GM12874 (cell line): ENCODE measurements around the gene NUDT21.

Experiments
- TF ChIP-seq, protein P1 (sequence below): IDR thresholded peaks from 2 replicates; pipeline ENCODE4 v1.5.1; 2011; ENCODE audit warnings: low read depth, mild to moderate bottlenecking, control low read depth, low read length, moderate library complexity; ENCODE audit not compliant: insufficient read depth

Gene NUDT21

DNA sequence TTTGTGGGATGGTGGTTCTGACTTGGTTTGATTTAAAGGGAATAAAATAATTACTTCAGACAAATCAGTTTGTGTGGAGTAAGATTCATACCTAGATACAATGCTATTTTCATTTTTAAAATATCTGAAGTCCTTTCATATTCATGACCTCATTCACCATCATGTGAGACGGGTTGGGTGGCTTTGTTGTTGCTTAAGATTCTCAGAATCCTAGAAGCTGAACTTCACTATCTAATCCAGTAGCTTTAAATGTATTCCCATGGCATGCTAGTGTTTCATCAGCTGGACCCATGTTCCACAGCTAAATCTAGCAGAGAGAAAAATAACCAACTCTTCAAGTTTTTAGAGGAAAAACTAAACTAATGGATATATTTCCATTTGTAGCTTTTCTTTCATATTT, 23.0 kb downstream of the NUDT21 start:
- TF ChIP-seq, protein P1, sequence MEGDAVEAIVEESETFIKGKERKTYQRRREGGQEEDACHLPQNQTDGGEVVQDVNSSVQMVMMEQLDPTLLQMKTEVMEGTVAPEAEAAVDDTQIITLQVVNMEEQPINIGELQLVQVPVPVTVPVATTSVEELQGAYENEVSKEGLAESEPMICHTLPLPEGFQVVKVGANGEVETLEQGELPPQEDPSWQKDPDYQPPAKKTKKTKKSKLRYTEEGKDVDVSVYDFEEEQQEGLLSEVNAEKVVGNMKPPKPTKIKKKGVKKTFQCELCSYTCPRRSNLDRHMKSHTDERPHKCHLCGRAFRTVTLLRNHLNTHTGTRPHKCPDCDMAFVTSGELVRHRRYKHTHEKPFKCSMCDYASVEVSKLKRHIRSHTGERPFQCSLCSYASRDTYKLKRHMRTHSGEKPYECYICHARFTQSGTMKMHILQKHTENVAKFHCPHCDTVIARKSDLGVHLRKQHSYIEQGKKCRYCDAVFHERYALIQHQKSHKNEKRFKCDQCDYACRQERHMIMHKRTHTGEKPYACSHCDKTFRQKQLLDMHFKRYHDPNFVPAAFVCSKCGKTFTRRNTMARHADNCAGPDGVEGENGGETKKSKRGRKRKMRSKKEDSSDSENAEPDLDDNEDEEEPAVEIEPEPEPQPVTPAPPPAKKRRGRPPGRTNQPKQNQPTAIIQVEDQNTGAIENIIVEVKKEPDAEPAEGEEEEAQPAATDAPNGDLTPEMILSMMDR, result no peak

DNA sequence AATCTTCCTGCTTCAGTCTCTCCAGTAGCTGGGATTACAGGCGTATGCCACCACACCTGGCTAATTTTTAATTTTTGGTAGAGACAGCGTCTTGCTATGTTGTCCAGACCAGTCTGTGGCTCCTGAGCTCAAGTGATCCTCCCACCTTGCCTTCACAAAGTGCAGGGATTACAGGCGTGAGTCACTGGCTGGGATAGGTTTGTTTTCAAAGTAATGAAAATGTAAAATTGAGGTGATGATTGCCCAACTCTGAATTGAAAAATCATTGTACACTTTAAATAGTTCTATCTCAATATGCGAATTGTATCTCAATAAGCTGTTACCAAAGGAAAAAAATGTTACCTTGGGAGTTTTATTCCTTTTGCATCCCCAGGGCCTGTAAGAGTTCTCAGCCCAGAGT, 24.5 kb downstream of the NUDT21 start:
- TF ChIP-seq, protein P1, result no peak

DNA sequence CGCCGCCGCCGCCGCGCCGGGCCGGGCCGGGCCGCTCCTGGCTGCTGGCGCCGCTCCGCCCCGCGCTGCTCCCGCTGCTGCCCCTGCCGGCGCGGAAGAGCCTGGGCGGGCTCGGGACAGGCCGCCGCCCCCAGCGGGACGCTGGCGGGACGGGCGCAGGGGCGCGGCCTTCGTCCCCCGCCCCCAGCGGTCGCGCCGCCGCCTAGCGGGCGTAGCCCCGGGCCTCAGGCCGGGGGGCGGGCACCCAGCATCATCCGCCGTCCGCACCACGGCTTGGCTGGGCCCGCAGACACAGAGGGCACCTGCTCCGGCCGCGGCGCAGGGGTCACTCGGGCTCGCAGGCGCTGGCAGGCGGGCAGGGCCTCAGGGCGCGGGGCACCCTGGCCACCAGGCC, 25.7 kb downstream of the NUDT21 start, which contains the start of gene AMFR:
TSS of gene AMFR (minus strand) at position 107 of the 394 bp plus-strand sequence. CDS start 218 bp downstream, outside the sequence.
- TF ChIP-seq, protein P1, result peak; percentile 40; the same call in 1 of the 2 replicates

DNA sequence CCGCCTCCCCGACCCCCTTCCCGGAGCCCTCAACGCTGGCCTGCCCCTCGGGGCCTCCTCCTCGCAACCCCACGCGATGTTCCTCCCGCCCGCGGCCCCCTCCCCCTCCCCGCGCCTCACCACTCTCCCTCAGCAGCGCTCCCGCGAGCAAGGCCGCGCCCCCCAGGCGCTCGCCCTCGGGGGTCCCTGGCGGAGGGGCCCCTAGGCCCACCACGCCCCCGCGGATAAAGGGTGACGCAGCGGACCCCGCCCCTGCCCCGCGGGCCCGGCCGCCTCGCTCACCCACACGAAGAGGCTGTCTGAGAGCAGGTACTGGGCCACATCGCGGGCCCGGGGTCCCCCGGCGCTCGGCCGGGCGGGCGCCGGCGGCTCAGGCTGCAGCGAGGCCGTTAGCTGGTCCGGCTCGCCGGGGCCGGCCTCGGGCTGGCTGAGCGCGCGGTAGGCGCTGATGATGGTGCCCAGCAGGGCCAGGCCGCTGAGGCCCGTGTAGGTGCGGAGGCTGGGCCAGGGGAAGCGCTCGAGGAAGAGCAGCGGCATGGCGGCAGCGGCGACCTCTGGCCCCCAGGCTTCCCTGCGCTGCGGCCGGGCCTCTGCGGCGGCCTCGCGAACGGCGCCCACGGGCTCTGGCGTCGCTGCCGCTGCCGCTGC, 26.2 kb downstream of the NUDT21 start:
- TF ChIP-seq, protein P1, result no peak

DNA sequence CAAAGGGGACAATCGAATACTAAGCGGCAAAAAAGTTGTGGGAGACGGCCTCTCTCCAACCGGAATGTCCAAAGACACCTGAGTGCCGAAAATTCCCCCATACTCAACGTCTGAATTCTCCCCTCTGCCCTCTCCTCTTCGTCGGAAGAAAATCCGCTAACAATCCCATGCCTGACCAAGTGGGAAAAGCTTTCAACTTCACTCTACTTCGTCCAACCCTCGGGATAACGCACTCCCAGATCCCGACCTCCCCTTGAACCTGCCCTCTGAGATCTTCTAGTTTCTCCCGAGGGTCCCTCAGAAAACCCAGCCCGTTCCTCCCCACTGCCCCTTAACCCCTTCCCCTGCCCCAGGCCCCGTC, 26.7 kb downstream of the NUDT21 start:
- TF ChIP-seq, protein P1, result no peak

DNA sequence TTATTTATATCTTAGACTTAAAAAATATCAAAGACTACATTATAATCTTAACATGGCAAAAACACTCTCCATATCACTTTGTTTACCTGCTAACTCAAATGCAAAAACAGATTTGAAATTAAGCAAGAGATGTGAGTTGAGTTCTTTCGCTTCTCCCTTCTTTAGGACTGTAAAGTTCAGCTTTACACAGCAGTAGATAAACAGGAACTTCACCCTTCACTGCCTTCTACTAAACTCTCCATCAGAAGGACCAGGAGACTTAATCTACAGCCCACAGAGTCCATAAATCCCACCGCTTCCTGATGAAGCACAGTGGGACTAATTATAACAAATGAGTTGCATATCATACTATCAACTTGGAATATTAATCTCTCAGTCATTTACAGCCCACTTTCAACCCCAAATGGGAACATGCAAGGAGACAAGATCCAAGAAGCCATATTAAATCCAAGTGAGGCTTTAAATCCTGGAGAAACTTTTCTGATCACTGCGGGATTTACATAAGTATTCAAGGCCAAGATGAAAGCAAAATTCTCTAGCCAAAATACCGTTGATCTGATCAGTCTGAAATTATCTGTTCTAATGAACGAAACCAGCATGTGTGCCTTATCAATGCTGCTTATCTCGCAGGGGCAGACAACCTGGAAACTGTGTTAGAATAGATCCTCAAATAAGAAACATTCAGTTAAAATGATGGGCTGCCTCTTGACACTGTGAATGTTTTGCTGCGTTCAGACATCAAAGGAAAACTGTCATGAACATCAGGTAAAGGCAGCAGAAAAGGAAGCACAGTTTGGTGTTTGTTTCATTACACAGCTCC, 27.3 kb downstream of the NUDT21 start:
- TF ChIP-seq, protein P1, result no peak

DNA sequence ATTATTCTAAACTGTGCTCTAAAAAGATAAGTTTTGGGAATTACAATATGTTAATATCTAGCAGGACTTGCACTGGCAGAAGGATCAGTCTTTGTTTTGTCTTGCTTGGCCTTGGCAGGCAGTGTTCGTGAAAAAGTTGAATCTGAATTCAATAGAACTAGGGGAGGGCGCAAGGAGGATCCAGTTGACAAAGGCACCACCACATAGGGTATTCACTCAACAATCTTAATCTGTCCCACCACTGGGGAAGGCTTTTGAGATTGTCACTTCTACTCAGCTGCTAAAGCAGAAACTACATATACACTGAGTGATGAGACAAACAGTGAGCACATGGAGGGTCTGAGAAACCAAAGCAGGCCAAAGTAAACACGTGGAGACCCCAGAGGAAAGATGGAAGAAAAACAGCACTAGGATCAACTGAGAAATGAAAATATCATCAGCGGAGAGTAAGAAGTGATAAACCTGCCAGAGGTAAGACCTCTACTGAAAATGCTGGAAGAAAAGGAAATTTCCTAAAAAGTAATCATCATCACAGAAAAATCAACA, 28.2 kb downstream of the NUDT21 start:
- TF ChIP-seq, protein P1, result no peak
